GM18502 (cell line): Measurements from ENCODE around the gene SPINK8.
"Not testable (repeated sequence)": the region's sequence is repeated elsewhere in the genome, so short reads cannot be mapped to it uniquely, and the experiment has no call there.

Experiments used
- ATAC-seq: cut with Tn5 transposase; IDR thresholded peaks from one replicate; pipeline ENCODE4 v1.9.1; 2021; ENCODE audit warnings: mild to moderate bottlenecking; ENCODE audit not compliant: unreplicated experiment, poor library complexity

The SPINK8 gene

DNA sequence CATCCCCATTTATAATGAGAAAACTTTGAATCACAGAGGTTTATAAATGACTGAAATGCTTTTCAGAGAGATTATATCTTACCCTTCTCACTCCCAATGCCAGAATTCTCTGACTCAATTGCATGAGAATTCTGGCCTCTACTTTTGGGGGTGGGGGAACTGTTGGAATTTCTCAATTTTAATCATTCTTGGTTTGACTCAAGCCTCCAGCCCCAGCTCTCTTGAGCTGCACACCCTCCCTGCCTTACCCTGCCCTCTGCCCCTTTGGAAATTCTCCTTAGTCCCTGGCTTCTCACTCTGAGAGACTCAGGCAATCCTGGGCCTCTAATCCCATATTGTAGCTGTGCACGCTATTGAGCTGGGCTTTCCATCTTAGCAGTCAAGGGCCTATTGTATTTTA is 48.3 kb downstream of the SPINK8 start:
- no peak for ATAC-seq

- ATAC-seq = no peak
Measured at GRCh38 chr3:48280881-48281280, 52.6 kb downstream of the SPINK8 start.

DNA sequence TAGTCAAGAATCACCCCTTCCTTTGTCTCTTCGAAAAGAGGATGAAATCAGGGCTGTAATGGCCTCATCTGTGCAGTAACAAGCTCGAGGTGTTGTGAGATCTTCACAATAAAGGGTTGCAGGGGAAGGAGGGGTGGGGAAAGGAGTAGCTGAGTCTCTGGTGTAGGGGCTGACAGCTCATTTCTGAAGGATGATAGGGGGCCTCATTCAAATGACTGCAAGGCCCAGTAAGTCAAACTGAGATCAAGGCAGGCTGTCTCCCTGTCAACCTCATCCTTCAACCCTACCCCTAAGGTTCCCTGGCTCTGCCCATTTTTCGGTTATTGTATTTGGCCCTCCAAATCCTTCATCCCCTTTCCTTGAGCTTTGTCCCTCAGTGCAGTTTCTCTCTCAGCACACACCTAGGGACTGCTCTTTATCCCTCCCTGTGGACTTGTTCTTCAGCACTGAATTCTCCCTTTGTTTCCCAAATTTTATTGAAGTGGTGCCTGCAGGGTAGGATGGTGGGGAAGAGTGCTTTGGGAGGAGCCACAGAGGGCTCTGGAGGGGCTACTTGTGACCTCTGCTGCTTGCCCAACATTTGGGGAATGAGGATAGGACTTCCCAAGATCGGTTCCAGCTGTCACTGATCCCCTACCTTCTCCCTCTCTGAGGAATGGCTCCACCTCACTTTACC is 54.4 kb downstream of the SPINK8 start:
- no peak for ATAC-seq

DNA sequence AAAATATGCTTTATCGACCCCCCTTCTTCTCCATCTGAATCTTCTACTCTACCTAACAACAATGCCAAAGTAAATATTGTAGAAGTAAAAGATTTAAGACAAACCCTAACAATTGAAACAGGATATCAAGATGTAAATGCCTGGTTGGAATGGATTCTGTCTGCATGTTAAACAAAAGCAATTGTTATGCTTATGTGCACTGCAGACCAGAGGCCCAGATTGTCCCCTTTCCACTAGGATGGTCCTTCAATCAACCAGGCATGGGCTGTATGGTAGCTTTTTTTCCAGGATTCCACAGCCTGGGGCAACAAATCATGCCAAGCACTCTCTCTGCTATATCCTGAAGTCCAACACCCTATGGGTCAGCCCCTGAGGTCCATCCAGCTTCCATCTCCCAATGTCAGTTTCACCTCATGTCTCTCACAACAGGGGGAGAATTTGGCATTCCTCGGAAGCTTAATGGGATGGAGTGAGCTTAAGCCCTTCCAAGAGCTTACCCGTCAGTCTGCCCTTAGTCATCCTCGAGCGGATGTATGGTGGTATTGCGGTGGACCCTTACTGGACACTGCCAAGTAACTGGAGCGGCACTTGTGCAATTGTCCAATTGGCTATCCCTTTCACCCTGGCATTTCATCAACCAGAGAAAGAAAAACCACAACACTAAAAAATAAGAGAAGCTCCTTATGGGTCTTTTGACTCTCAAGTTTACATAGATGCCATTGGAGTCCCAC is 56.4 kb downstream of the SPINK8 start:
- ATAC-seq = no peak

- ATAC-seq = no peak
Measured at GRCh38 chr3:48275287-48276027, 58.0 kb downstream of the SPINK8 start.

GRCh38 chr3:48274452-48274851 is 59.0 kb downstream of the SPINK8 start:
- ATAC-seq = no peak

DNA sequence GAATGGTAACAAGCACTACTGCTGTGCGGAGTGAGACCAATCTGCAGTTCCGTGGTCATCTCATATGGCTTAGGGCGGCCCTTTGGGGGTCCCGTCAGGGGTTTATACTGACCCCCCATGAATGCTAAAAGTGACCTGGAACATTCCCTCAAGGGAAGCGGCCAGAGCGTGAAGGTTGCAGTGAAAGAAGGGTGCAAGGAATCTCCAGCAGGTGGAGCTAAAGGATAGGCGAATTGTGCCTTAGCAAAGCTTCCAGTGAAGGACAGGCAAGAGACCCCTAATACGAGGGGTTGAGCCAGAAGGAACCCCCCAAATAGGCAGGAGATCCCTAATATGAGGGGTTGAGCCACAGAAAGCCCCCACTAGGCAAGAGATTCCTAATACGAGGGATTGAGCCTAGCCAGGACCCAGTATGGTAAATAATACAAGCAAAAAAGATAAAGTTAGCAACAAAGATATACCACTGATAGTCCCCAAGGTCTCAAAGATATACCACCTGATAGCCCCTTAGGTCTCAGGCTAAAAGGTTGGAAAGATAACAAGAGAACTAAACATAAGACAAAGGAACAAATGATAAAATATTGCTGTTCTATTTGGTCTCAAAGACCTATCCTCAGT is 59.8 kb downstream of the SPINK8 start:
- no peak for ATAC-seq

DNA sequence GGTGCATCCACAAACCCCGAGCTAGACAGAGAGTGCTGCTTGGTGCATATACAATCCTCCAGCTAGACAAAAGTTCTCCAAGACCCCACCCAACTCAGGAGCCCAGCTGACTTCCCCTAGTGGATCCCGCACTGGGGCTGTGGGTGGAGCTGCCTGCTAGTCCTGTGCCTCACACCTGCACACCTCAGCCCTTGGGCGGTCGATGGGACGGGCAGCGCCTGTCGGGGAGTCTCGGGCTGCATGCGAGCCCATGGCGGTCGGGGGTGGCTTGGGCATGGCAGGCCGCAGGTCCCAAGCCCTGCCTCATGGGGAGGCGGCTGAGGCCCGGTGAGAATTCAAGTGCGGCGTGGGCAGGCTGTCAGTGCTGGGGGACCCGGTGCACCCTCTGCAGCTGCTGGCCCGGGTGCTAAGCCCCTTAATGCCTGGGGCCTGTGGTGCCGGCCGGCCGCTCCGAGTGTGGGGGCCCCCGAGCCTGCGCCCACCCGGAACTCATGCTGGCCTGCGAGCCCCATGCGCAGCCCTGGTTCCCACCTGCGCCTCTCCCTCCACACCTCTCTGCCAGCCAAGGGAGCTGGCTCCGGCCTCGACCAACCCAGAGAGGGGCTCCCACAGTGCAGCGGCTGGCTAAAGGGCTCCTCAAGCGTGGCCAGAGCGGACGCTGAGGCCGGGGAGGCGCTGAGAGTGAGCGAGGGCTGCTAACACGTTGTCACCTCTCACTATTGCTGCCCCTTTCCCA is 61.5 kb downstream of the SPINK8 start:
- no peak for ATAC-seq

DNA sequence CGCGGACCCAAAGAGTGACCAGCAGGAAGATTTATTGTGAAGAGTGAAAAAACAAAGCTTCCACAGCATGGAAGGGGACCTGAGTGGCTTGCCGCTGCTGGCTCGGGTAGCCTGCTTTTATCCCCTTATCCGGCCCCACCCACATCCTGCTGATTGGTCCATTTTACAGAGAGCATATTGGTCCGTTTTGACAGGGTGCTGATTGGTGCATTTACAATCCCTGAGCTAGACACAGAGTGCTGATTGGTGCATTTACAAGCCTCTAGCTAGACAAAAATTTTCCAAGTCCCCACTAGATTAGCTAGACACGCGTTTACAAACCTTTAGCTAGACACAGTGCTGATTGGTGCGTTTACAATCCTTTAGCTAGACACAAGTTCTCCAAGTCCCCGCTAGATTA is 62.2 kb downstream of the SPINK8 start:
- ATAC-seq = not testable (repeated sequence)

DNA sequence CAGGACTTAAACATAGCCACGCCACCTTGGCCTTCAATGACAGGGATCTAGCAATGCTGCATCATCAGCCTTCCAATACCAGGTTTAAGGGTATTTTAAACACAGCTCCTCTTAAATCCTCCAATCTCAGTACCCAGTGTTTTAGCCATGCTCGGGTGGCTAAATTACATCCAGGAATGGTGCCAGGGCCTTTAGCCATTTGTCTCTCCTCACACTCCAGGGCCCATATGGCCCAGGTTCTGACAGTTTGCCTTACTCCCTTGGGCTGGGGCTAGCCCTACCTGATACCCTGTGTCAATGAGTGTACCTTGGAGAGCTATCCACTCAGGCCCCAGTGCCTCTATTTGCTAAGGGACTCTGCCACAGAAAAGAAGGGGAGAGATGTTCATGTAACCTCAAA is 63.2 kb downstream of the SPINK8 start:
- ATAC-seq = no peak

DNA sequence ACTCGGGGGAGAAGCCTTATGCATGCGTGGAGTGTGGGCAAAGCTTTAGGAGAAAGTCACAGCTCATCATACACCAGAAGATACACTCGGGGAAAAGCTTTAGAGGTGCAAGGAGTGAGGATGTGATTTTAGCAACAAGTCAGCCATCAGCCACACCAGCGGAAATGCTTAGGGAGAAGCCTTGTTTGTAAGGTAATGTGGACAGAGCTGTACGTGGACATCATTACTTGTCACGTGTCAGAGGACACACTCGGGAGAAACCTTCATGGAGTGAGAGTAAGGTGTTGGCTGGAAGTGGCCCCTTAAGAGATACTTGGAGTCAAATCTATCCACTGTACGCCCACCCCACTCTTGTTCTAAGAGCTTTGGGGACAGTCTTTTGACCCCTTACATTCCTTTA is 63.9 kb downstream of the SPINK8 start:
- ATAC-seq = no peak

DNA sequence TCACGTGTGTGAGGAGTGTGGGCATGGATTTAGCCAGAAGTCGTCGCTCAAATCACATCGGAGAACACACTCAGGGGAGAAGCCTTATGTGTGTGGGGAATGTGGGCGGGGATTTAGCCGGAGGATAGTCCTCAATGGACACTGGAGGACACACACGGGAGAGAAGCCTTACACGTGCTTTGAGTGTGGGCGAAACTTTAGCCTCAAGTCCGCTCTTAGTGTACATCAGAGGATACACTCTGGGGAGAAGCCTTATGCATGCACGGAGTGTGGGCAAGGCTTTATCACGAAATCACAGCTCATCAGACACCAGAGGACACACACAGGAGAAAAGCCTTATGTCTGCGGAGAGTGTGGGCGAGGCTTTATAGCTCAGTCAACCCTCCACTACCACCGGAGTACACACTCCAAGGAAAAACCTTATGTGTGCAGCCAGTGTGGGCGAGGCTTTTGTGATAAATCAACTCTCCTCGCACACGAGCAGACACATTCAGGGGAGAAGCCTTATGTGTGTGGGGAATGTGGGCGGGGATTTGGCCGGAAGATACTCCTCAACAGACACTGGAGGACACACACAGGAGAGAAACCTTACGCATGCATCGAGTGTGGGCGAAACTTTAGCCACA is 64.4 kb downstream of the SPINK8 start:
- ATAC-seq = no peak

- ATAC-seq = no peak
Measured at GRCh38 chr3:48268381-48268935, 65.0 kb downstream of the SPINK8 start.

GRCh38 chr3:48267782-48268181 is 65.7 kb downstream of the SPINK8 start:
- ATAC-seq = no peak

- ATAC-seq = no peak
Measured at GRCh38 chr3:48258530-48258929, 74.9 kb downstream of the SPINK8 start.
